ENCODE results near the gene RICTOR.

RICTOR gene, protein sequence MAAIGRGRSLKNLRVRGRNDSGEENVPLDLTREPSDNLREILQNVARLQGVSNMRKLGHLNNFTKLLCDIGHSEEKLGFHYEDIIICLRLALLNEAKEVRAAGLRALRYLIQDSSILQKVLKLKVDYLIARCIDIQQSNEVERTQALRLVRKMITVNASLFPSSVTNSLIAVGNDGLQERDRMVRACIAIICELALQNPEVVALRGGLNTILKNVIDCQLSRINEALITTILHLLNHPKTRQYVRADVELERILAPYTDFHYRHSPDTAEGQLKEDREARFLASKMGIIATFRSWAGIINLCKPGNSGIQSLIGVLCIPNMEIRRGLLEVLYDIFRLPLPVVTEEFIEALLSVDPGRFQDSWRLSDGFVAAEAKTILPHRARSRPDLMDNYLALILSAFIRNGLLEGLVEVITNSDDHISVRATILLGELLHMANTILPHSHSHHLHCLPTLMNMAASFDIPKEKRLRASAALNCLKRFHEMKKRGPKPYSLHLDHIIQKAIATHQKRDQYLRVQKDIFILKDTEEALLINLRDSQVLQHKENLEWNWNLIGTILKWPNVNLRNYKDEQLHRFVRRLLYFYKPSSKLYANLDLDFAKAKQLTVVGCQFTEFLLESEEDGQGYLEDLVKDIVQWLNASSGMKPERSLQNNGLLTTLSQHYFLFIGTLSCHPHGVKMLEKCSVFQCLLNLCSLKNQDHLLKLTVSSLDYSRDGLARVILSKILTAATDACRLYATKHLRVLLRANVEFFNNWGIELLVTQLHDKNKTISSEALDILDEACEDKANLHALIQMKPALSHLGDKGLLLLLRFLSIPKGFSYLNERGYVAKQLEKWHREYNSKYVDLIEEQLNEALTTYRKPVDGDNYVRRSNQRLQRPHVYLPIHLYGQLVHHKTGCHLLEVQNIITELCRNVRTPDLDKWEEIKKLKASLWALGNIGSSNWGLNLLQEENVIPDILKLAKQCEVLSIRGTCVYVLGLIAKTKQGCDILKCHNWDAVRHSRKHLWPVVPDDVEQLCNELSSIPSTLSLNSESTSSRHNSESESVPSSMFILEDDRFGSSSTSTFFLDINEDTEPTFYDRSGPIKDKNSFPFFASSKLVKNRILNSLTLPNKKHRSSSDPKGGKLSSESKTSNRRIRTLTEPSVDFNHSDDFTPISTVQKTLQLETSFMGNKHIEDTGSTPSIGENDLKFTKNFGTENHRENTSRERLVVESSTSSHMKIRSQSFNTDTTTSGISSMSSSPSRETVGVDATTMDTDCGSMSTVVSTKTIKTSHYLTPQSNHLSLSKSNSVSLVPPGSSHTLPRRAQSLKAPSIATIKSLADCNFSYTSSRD (N-terminal part only)

DNA sequence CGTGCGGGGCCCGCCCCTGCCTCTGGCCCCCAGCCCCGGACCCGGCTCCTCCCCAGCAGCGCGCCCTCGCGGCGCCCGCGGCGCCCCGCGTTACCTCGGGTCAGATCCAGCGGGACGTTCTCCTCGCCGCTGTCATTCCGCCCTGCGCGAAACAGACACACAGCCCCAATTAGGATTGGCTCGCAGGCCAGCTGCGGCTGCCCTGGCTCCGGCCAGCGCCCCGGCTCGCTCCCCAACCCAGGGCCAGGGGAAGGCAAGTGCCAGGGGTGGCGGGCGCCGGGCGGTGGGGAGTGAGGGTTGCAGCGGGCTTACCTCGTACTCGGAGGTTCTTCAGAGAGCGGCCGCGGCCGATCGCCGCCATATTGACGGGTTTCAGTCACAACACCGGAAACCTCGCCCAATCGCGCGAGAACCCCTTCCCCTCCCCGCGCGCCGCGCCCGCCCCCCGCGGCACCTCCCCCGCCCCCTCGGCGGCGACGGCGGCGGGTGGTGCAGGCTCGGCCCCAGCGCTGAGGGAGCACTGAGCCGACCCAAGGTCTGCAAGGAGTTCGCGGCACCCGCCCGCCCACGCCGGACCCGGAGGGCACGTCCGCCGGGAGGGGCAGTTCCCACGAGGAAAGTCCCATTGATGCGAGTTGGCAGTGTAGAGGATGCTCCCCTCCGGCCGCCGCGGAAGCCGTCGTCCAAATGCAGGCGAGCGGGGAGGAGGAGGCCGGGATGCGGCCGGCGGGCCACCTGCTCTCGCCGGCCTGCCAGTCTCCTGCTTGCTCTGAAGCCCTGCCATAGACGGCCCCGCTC, at the start of gene RICTOR:
Gene RICTOR, minus strand, starts transcription at position 383 of the 798 bp plus-strand sequence. Its CDS starts 22 bp downstream, at position 361.
- DNase-seq, result peak; percentile 77 to 97

DNA sequence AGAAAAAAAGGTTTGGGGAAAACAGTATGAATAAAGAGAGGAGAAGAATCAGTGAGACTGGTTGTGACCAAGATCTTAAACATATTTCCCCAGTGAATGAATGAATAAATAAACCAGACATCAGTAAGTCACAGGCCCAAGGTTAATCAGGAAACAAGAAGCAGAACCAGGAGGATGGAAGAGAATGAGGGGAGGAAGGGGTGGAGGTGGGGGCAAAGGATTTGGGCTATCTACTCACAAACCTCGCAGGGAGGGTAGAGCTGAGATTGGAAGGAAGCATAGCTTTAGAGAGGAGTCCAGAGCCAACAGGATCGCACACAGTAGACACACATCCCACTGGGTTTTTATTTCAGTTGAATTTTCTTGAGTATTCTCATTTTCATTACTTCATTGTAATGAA, 47.7 kb upstream of the RICTOR start:
- no peak for DNase-seq

DNA sequence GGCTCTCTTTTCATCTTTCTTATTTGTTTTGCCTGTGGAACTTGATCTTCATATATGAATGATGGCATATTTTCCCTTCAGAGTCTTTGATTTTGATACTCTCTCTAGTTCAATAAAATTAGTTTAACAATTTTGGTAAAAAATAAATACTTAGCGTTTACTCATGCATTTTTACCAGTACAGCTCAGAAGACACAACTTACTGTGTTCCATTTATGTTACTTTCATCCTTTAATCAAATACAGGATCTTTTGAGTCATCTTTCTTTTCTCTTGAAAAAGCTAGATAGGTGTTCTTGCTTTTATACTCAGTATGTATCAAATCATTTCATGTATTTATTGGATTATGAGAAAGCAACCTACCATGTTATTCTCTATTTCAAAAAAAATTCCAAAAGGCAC, 47.1 kb upstream of the RICTOR start:
- DNase-seq, result no peak

DNA sequence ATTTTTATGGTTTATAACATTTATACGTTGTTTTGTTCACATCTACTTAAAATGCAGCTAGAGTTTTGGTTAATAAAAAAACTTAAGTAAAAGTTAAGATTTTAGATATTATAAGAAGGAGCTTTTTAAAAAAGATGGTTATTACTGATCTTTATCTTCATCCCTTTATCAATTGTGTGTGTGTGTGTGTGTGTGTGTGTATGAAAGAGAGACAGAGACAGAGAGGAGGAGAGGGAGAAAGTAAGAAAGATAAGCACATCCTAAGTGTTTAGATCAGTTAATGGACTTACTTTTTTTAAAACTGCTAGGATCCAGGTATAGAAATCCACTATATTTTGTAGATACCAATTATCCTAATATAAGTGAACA, 45.8 kb upstream of the RICTOR start:
- DNase-seq, result no peak

DNA sequence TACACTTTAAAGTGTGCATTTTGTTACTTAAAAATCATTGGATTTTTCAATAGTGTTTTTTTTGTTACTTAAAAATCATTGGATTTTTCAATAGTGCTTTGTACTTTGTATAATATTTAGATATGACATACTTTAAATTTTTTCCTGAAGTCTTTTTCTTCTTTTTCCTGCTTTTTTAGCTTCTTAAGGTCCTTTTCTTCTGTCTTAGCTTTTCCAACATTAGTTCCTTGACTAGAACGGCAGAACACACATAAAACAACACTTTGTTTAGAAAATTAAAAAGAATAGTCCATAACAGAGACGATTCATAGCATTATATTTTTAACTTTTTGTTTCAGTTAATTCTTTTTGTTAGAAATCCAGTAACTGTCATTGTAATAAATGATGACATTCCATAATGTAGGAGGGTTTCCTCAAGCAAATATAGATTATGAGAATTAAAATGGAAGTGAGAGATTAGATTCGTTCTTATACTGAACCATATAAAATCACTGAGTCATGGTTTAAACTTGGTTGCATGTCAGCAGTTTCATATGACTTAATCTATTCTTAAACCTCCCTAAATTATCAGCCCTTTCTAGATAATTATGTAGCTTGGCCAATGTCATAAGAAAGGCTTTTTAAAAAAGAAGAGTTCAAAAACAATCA, 45.3 kb upstream of the RICTOR start:
- no peak for DNase-seq

DNA sequence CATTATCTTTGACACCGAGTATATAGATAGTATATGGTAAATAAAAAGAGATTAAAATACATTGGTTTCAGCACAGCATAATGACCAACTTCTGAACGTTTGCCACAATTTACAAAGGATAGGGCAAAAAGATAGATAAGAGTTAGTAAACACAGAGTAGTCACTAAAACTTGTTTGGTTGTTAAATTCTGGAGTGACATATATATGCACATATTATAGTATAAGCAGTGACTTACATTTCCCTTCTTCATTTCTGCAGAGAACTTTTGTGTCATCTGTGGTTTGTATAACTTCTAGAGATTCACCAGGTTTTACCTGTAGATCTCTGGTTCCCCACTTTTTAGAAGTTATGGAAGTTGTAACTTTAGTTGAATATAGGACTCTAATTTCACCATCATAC, 44.4 kb upstream of the RICTOR start:
- no peak for DNase-seq

DNA sequence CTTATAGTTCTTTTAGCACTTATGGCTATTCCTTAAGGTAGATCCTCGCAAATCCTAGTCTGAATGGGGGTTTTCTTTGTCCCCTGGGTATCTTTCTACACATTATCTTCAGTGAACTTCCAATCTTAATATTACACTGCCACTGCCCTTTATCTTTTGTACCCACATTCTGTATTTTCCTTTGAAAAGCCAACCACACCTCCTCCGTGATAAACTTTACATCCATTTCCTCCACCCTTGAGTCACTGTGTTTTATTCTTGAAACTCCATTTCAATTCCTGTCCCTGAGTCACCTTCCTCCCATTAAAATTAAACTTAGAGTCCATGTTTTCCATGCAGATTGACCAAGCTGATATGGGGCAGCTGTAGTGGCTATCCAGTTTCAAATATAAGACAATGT, 43.2 kb upstream of the RICTOR start:
- DNase-seq, result no peak

DNA sequence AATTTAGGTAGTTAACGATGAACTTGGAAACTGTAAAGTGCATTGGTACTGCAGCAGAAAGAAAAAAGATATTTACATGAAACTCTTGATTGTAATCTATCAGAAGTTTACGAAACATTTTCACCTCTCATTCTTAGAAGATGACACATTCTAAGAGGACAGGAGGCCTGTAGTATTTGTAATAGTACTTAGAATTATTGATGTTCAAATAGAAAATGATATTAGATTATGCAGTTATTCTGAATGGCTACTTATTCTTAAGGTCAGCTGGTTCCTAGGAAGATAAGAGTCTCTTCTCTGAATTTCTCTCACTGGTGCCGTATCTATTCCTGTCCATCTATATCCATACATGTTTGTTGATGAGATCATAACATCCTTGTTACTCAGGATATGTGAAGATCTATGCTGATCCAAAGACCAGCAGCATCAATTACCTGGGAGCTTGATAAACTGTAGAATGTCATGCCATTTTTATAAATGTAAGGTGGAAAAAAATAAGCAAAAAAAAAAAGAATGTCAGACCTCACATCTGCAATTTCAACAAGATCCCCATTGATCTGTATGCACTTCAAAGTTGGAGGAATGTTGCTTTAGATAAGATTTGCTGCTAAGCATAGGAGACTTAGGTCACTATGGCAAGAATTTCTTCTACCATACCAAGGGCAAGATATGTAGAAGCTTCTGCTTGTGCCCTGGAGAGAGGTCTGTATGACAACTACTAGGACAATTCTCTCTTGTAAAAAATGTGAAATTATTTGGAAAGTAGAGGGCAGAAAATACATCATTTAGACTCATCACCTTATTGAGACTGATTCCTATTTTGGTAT, 42.4 kb upstream of the RICTOR start:
- no peak for DNase-seq

DNA sequence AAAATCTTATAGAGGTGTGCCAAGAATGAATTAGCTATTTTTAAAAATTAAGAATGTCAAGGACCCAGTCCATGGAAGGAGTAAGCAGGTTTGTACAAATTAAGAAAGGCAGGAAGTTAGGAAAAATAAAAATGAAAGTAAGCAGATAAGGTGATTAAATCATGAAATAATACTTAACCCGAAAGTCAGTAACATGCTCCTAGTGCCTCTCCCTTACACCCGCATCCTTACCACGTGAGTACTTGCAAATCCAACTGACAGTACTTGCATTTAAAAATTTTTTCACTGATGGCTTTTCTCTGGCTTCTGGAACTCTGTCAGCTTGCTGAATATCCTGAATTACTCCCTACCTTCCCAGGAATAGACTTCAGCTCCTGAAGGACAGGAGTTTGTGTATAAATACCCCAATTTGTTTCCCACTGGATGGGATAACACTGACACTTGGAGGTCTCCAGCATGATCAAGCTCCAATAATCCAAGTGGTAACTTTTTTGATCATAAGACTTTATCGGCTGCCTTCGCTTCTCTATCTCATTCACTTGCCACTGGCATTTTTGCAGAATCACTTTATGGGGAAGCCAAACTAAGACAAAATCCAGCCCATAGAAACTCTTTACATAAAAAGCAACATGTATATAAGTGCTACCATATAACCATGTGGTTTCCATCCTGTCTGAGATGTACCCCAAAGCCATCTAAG, 41.6 kb upstream of the RICTOR start:
- no peak for DNase-seq

DNA sequence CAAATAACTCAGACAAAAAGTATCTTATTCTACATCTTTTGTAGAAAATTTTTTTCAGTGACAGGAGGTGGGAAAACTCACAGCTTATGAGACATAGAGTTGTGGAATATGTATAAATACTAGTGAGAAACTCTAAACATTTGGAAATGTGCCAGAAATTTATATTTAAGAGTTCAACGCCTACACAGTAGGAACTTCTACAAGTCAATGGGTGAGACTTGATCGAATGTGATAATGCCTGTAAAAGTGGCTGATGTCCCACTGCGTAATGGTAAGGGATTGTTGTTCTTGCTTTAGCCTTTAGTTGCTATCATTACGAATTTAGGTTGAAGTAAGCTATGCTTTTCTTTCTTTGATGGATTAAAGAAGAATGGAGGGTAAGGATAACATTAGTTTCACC, 40.0 kb upstream of the RICTOR start:
- DNase-seq, result no peak

DNA sequence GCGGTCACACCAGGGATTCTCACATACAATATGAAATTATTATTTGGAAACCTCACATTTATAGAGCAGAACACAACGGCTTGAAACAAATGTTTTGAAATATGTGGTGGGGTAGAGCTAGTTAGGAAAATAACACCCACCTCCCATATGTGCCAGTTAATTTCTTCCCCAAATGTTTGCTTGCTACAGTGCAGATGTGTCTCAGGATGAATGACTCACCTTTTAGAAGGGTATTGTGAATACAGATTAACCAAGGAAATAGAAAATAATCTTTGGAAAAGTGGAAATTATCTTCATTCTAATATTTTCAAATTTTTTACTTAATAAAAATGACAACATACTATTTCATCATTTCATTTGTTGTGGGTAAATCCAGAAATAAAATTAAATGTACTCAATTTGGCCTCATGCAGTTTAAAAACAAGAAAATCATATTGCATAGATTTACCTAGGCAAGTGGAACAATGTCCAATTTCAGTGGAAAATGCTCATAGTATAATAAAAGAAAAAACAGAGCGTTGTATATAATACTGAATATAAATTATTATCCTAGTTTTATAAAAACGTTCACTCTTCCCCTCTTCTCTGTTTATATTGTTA, 39.3 kb upstream of the RICTOR start:
- no peak for DNase-seq

DNA sequence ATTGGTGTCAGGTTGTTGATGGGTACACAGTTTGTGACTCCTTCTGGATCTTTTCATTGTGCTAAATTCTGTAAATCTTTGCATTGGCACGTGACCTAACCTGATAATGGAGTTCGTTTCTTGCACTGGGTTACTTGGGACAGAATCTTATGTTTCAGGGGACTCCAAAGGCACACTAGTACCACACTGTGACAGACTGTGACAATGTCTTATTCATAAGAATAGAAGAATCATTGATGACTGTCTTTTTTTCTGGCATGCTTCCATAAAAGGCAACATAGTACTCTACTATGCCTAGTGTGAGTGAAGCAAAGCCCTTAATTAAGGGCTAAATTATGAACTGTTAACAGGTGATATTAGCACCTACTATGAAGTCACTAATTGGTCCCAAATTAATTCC, 35.4 kb upstream of the RICTOR start:
- DNase-seq, result no peak

DNA sequence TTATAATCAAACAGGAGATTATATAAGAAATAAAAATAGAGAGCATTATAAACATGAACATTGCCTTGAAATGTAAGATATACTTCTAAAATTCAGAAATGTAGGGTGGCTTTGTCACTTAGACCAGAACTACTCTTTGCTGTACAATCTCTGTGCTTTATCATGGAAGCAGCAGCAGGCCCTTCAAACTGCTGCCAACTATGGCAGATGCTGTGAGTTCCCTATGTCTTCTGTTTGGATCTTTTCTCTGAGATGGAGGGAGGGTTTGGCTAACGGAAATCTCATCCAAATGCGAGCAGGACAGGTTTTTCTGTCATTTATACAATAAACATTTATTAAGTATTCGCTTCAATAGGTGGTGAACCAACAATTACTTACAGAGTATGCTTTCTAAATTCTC, 34.8 kb upstream of the RICTOR start:
- DNase-seq, result no peak

DNA sequence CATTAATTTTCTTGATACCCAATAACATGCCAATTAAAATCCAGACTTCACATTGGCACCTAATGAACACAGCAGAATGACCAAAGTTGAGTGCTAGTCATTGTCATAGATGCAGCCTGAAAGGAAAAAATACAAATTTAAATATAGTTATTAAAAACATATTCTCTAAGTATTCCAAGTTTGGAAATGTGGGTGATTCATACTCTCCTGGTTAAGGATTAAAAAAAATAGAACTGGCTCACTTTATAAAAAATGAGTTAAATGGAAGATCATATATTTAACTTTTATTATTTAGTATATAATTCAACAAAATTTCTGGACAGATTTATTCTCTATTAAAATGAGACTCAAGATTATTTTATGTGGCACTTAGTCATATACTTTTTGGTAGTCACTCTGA, 33.2 kb upstream of the RICTOR start:
- no peak for DNase-seq

DNA sequence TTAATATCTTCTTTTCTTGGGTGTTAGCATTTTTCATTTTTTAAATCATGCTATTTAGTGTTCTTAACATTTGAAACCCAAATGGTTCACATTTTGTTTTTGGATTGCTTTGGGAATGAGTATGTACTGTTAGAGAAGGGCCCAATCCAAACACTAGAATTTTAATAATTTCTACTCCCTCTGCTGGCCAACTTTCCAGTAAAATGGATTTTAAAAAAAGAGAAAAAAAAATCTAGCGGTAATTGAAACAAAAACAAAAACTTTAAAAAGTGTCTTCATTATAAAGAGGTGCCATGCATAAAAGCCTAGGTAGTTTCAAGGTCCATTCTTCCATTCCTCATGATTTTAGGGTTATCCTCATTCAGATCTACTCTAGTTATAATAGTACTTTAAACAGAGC, 32.1 kb upstream of the RICTOR start:
- no peak for DNase-seq

DNA sequence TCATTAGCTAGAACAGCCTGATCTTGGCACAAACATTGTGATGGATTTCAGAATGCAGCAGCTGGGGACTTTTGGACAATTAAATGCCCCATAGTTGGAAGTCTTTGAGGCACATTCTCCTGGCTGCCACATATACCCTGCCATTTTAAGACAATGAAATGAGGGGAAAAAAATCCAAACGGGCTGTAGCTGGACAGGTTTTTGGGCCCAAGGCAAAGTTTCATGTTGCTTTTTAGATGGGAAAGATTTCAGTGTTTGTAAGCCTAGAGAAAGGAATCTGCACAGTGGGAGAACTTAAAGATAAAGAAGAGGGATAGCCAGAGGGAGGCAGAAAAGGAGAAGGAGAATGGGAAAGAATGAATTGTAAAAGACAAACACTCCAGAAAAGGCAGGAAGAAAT, 30.0 kb upstream of the RICTOR start:
- DNase-seq, result no peak

DNA sequence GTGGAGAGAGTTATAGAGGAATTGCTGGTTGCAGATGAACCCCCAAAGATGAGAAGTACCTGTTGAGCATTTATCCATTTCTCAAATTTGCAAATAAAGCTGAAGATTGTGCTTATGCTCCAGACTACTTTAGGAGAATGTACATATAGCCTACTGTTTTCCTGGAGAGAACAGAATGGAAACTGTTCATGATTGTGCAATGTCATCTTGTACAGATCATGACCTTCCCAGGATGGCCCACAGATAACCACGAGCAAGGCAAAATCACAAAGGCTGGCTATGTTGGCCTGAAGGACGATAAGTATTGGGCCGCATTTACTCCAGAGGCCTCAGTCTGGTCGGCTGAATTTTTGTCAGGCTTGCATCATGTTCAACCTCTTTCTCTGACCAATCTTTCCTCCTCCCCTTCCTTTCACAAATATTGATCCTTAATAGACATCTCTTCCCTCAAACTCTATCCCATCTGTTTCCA, 28.5 kb upstream of the RICTOR start:
- no peak for DNase-seq

DNA sequence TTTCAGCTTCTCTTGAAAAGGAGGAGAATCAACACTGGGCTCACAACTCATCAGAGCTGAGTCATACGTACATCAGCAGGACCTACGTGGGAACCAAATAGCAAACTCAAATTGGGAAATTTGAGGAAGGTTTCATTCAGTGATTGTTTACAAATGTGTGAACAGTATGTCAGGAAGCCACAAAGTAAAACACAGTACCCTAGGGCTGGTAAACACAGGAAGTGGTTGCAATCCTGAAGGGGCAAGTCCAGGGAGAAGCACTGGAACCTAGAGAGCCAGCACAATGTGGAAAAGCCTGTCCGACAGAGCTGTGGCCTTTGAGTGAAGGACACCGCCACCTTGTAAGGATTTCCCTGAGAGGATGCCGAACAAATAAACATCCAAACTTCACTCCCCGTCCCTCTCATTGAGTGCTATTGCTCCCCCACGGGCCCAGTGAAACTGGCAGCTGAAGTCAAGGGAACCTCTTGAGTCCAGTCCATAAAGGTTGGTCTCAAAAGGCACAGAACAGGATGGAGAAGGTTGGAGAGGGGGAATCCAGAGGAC, 26.7 kb upstream of the RICTOR start:
- no peak for DNase-seq

DNA sequence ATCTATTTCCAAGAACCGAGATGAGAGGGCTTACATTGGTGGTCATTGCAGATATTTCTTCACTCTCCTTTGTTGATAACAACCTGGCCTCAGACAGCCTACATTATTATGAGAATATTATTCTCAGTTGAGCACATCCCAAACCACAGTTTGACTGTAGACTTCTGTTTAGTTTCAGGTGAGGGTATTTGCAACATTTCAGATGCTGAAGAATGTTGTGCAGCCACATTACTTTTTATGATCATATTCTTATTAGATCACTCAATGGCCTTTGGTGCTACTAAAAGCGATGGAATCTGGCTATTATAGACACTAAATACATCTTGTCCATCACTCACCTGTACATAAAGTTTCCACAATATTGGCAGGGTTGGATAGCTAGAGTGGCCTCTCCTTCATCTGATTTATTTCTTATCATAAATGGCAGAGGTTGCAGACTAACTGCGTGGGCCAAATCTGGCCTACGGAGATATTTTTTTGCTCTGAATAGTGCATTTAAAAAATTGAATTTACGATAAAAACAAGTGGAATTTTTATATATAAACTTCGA, 26.2 kb upstream of the RICTOR start:
- DNase-seq, result no peak

Measured in NCI-H526 (cell line).